Fibroblast of mammary gland (primary cell): ENCODE results near the gene ZCWPW1.

Experiments
- DNase-seq: peaks from one replicate; pipeline ENCODE4 v3.0.0-alpha.2; 2010; ENCODE audit warnings: low read depth
- H3K4me3 ChIP-seq: 2 replicates; pipeline ENCODE4 v1.5.1; 2011; ENCODE audit warnings: low read depth, mild to moderate bottlenecking, low read length, moderate library complexity; ENCODE audit not compliant: control insufficient read depth
- CTCF ChIP-seq: conservative IDR thresholded peaks from 2 replicates; pipeline ENCODE4 v1.5.1; 2011; ENCODE audit warnings: low read depth, low read length, inconsistent platforms; ENCODE audit not compliant: control insufficient read depth, insufficient read depth

ZCWPW1 gene

GRCh38 chr7:100351657-100352058 lies 76.8 kb downstream of the ZCWPW1 start:
- TF ChIP-seq CTCF = no peak
- H3K4me3 ChIP-seq = no peak overlapping the region
- no peak for DNase-seq
